GM04504 (cell line): Measurements from ENCODE around the gene CCDC91.

Experiments used
- DNase-seq: peaks from one replicate; pipeline ENCODE4 v3.0.0-alpha.2; 2012; ENCODE audit warnings: low read depth

Gene CCDC91

GRCh38 chr12:28582672-28583376 is 392.6 kb downstream of the CCDC91 start:
- DNase-seq, result no peak

- peak; percentile 33 for DNase-seq
Observed at GRCh38 chr12:28583701-28584261, 393.5 kb downstream of the CCDC91 start.

- DNase-seq, result no peak
Observed at GRCh38 chr12:28585146-28585545, 394.9 kb downstream of the CCDC91 start.

GRCh38 chr12:28586481-28586880 is 396.2 kb downstream of the CCDC91 start:
- DNase-seq, result no peak

- no peak for DNase-seq
Observed at GRCh38 chr12:28591831-28592230, 401.6 kb downstream of the CCDC91 start.
